ENCODE data around the gene DLL3. TPM values are rescaled to one million over a fixed set of nuclear protein-coding genes. Genes with fewer than 3 reads are reported as not detected.

The DLL3 gene
- total RNA-seq, 1 experiment from 2014 or later, result 0.17 TPM

DNA sequence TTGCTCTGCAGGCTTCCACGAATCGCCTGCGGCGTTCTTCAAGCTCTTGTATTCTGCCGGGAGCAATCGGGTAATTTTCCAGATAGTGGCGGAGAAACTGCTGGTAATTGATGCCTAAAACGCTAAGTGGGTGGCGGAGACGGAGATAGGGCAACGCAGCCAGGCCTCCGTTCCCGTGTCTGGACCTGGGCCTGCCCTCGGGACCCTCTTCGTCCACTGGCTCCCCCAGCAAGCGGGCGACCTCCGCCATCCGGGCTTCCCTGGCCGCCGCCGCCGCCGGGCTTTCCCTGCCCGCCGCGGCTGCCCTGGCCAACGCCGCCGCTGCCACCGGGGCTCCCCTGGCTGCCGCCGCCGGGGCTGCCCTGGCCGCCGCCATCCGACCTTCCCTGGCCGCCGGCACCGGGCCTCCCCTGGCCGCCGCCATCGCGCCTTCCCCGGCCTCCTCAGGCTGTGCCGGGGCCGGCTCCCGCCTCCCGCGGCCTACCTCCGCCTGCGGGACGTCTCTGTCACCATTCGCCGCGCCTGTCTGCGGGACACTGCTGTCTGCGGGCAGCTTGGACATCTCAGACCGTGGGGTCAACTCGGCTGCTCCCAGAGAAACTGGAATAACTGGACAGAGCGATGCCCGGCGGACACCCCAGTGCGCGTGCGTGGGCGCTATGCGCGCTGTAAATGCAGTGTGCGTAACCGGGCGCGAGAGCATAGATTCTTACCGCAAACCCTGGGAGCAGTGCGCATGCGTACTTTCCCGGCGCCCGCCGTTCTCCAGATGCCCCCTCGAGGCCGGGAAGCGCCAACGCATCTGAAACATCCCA, 41.0 kb downstream of the DLL3 start, which contains the start of gene EID2 (continued):
- TF ChIP-seq EGR1 (IDR thresholded peaks at IDR 0.05; ENCODE audit: low read depth), result peak; percentile 92
- TF ChIP-seq, protein P1, sequence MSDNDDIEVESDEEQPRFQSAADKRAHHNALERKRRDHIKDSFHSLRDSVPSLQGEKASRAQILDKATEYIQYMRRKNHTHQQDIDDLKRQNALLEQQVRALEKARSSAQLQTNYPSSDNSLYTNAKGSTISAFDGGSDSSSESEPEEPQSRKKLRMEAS (IDR thresholded peaks at IDR 0.05), result no peak
- peak; percentile 88 for TF ChIP-seq POLR2AphosphoS5 (IDR thresholded peaks at IDR 0.05; ENCODE audit: low read depth, low read length)
- no peak for TF ChIP-seq JUND (IDR thresholded peaks at IDR 0.05)
- no peak for TF ChIP-seq SP1 (IDR thresholded peaks at IDR 0.05; ENCODE audit: low read depth)
- TF ChIP-seq SRF (IDR thresholded peaks at IDR 0.05; ENCODE audit: low read depth), result no peak
- TF ChIP-seq, protein P2, sequence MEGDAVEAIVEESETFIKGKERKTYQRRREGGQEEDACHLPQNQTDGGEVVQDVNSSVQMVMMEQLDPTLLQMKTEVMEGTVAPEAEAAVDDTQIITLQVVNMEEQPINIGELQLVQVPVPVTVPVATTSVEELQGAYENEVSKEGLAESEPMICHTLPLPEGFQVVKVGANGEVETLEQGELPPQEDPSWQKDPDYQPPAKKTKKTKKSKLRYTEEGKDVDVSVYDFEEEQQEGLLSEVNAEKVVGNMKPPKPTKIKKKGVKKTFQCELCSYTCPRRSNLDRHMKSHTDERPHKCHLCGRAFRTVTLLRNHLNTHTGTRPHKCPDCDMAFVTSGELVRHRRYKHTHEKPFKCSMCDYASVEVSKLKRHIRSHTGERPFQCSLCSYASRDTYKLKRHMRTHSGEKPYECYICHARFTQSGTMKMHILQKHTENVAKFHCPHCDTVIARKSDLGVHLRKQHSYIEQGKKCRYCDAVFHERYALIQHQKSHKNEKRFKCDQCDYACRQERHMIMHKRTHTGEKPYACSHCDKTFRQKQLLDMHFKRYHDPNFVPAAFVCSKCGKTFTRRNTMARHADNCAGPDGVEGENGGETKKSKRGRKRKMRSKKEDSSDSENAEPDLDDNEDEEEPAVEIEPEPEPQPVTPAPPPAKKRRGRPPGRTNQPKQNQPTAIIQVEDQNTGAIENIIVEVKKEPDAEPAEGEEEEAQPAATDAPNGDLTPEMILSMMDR (IDR thresholded peaks at IDR 0.05 in 2 of 3, conservative IDR thresholded peaks at IDR 0.05 in 1 of 3; ENCODE audit: borderline replicate concordance in 1 of 3, insufficient read depth in 1 of 3, low read depth in 2 of 3, low read length in 2 of 3), result peak; percentile 62 to 71 (median 65); a peak in 5 of 6 replicates
- TF ChIP-seq ZNF274 (IDR thresholded peaks at IDR 0.05; ENCODE audit: low read depth, low read length), result no peak
- no peak for TF ChIP-seq EZH2 (IDR thresholded peaks at IDR 0.05)
- no peak for TF ChIP-seq CBX3 (IDR thresholded peaks at IDR 0.05; ENCODE audit: low read depth)
- TF ChIP-seq, protein P3, sequence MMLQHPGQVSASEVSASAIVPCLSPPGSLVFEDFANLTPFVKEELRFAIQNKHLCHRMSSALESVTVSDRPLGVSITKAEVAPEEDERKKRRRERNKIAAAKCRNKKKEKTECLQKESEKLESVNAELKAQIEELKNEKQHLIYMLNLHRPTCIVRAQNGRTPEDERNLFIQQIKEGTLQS (IDR thresholded peaks at IDR 0.05), result no peak
- no peak for TF ChIP-seq EZH2phosphoT487 (IDR thresholded peaks at IDR 0.05; ENCODE audit: borderline replicate concordance)
- TF ChIP-seq TCF7L2 (IDR thresholded peaks at IDR 0.05; ENCODE audit: borderline replicate concordance, extremely low read depth, insufficient read depth, insufficient read length), result peak; percentile 5
- TF ChIP-seq ZFX (IDR thresholded peaks at IDR 0.05), result peak; percentile 95
- TF ChIP-seq SIN3A (IDR thresholded peaks at IDR 0.05; ENCODE audit: low read depth), result no peak

Data from HCT116 (cell line).